Skin of body (tissue), 2 donors: ENCODE results near the gene APOL1. TPM values are rescaled to one million over a fixed set of nuclear protein-coding genes. Genes with fewer than 3 reads are reported as not detected.
"Not testable (repeated sequence)": the region's sequence is repeated elsewhere in the genome, so short reads cannot be mapped to it uniquely, and the experiment has no call there.

ENCODE experiments used
- DNase-seq: peaks from one replicate; lab custom pipeline; 2025; lab: John Stamatoyannopoulos, UW
- total RNA-seq: library from RNA; depleted of rRNA; stranded (reverse); fragments of >200 nt; gene quantifications from one replicate; pipeline ENCODE4 v1.2.3, GENCODE V29; 2014

The APOL1 gene
- total RNA-seq, result 1.9 TPM

- no peak for DNase-seq
These were observed at the start of gene APOL1 for GRCh38 chr22:36252754-36253522. TSS of gene APOL1 (plus strand) at chr22:36253133. CDS start at chr22:36254956, 1,823 bp downstream.

GRCh38 chr22:36203441-36203840, 49.5 kb upstream of the APOL1 start:
- not testable (repeated sequence) for DNase-seq

GRCh38 chr22:36204001-36204631, 48.8 kb upstream of the APOL1 start:
- DNase-seq, result no peak

- DNase-seq, result no peak
These were observed 48.3 kb upstream of the APOL1 start for GRCh38 chr22:36204632-36205015.

DNA sequence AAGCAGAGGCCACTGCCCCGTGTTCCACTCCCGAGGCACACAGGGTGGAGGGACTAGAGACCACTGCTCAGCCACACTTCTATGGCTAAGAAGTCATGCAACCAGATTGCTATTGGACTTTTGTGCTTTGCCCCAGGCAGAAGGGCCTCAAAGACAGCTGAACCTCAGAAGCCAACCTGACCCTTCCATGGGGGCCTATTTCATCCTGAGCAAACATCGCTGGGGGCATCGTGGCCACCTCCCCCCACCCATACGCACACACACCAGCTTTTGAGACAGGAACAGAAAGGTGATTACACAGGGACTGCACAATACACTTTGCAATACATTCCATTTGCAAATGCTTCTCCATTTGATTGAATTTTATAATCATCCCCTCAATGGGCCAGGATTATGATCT, 47.4 kb upstream of the APOL1 start:
- DNase-seq, result not testable (repeated sequence)

DNA sequence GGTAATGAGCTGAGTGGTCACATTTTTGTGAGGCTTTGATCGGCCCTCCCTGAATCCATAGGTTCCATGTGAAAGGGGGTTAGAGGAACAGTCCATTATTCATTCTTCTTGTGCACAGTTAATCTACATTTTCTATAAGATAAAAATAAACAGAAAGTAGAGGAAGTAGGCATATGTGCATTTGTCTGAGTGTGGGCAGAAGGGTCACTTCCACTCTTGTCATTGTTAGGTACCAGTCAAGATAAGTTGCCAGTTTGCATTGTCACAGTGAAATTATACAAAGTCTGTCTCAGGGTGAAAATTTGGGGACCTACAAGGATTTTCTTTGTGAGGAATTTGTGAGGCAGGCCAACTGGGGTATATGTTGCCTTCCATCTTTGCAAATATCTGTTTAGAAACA, 46.7 kb upstream of the APOL1 start:
- DNase-seq, result no peak

DNA sequence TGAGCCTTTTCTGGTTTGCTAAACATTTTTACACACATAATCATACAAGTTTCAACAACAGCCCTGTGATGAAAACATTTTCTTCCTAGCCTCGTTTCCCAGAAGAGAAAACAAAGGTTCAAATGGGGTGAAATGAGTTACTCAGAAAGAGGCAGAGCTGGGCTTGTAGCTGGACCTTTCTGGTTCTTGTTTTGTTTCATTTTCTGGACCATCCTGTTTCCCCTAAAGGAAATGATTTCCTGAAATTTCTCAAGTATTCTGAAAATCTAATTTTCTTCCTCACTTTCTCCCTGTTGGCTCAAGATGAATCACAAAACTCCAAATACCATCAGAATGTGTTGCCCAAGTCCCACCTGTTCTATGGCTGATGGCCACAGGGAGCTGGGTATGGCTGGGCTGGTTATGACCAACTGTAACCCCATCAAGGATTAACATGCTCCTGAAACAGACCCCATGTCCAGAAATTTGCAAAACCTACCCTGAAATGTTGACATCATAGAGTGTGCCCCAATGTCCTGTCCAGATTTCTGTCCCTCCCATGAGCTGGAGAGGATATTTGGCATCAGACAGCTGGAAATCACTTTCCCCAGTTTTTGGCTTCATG, 44.7 kb upstream of the APOL1 start:
- no peak for DNase-seq

DNA sequence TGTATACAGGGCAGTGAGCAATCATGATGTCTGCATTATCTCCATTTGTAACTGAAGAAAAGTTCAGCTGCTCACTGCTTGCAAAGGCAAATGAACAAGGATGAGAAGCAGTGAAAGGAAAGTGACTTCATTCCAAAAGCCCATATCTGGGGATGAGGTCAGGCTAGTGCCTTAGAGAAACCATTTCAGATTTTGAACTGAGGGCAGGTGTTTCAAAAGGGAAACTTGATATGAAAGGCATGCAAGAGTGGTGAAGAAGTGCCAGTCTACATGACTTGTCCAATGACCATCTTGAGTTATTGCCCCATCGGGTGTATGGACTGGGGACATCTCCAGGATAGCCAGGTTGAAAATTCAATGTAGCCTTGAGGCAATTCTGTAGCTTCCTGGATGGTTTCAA, 44.0 kb upstream of the APOL1 start:
- no peak for DNase-seq

DNA sequence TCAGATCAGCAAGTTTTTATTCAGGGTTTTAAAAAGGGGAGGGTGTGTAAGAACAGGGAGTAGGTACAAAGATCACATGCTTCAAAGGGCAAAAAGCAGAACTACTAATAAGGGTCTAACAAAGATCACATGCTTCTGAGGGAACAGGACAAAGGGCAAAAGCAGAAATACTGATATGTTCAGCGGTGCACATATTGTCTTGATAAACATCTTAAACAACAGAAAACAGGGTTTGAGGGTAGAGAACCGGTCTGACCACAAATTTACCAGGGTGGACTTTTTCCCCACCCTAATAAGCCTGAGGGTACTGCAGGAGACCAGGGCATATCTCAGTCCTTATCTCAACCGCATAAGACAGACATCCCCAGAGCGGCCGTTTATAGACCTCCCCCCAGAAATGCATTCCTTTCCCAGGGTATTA, 43.4 kb upstream of the APOL1 start:
- not testable (repeated sequence) for DNase-seq

DNA sequence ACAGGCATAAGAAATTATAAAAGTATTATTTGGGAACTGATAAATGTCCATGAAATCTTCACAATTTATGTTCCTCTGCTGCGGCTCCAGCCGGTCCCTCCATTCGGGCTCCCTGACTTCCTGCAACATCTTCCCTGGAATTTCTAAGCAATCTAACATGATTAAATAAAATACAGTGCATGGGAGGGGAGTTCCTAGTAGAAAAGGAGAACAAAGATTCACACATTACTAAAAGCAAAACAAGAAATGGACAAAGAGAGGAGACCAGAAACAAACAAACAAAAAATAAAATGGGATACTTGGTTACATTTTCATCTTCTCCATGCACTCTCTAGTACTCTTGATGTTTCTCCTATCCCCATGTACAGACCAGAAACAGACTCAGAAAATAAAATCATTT, 42.7 kb upstream of the APOL1 start:
- DNase-seq, result no peak

DNA sequence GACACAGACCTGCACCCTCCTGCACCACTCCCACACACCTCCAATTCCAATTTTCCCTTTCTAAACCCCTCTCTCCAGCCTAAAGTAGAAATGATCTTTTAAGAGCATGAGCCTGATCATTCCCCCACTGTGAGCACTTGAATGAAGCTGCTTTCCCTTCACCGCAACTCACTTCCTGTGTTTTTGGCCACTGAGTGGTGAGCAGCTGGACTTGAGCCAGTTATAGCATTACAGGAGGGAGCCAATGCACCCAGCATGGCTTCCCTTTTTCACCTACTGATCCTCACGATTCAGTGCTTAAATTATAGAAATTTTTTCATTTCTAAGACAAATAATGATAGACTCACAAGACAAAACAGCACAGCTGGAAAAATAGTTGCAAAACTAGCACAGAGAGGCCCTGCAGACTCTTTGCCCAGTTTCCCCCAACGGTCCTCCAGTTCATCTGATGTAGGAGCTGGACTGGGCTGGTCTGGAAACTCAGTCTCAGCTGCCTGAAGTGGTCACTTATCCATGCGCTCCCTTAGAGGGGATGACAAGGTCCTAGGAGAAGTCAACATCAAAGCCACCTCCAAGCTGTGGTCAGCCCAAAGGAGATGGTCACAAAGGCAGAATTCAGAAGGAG, 41.6 kb upstream of the APOL1 start:
- no peak for DNase-seq

DNA sequence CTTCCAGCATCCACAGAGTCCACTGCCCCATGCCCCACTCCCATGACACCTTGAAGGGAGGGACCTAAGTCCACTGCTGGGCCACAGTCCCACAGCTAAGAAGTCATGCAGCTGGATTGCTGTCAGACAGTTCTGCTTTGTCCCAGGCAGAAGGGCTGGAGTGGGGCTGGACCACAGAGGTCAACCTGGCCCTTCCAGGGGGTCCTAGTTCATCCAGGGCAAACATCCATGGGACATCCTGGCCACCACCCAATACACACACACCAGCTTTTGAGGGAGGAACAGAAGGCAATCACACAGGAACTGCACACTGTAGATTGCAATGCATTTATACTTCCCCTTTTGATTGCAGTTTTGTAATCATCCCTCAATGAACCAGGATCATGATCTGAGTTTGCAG, 40.0 kb upstream of the APOL1 start:
- DNase-seq, result no peak

DNA sequence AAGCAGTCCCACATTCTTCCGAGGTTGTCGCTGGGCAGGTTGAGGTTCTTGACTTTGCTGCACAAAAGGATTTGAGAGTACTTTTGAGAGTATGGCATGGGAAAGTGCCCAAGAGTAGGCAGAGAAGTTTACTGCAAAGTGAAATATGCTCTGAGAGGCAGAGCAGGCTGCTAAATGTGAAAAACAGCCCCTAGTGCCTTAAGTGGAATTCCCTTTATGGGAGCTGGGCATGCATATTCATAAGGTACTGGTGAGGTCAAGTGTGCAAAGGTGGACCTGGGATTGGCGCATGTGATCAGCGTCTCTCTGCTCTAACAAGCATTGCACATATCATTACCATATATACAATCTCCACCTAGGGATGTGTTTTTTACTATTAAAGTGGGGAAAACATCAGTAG, 39.3 kb upstream of the APOL1 start:
- no peak for DNase-seq

- no peak for DNase-seq
These were observed 37.0 kb upstream of the APOL1 start for GRCh38 chr22:36215981-36216380.

DNA sequence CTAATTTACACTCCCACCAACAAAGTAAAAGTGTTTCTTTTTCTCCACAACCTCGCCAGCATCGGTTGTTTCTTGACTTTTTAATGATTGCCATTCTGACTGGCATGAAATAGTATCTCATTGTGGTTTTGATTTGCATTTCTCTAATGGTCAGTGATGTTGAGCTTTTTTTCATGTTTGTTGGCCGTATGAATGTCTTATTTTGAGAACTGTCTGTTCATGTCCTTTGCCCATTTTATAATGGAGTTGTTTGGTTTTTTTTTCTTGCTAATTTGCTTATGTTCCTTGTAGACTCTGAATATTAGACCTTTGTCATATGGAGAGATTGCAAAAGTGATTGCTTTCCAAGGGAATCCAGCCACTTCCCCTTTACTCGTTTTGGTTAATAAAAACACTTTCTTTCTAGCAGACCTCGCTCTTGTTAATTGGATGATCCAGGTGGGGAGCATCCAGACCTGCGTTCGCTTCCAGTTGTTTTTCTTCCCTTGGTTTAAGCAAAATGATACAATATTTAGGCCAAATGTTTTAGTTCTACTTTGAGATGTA, 34.2 kb upstream of the APOL1 start:
- no peak for DNase-seq

GRCh38 chr22:36220451-36220921, 32.4 kb upstream of the APOL1 start:
- DNase-seq, result no peak

DNA sequence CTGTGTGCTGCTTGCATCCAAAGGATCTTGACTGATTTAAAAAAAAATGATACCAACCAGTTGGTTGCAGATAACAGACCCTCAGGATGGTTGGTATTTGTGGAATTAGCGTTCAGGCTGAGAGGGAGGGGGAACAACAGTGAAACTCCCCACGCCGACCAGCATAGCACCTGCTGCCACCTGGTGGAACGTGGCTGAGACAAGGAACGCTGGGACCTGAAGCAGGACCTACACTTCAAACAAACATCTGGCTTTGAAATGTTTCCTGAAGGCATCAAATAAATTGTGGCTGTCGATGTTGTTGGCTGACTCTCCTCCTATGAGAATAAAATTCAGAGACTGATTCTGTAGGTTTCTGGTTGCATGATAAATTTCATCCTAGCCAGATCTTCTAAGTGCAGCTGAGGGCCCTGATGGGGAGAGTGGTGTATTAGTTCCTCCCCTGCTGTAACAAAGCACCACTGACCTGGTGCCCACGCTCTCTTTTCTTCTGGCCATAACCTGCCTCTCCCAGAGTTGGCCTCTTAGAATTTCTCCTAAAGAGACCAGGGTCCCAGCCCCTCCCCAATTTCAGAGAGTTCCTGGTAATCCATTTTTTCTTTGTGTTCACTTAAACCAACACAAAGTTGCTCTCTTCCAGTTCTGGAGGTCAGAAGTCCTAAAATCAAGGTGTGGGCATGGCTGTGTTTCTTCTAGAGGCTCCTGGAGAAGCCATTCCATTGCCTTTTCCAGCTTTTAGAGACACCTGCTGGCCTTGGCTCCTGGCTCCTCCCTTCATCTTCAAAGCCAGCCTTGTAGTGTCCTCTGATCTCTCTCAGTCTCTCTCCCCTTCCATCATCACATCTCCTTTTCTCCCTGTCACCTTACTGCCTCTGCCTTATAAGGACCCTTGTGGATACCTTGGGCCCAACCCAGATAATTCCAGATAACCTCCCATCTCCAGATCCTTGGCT, 30.9 kb upstream of the APOL1 start:
- DNase-seq, result peak; percentile 14

GRCh38 chr22:36222887-36223450, 30.0 kb upstream of the APOL1 start:
- no peak for DNase-seq

- no peak for DNase-seq
These were observed 29.4 kb upstream of the APOL1 start for GRCh38 chr22:36223504-36223903.

DNA sequence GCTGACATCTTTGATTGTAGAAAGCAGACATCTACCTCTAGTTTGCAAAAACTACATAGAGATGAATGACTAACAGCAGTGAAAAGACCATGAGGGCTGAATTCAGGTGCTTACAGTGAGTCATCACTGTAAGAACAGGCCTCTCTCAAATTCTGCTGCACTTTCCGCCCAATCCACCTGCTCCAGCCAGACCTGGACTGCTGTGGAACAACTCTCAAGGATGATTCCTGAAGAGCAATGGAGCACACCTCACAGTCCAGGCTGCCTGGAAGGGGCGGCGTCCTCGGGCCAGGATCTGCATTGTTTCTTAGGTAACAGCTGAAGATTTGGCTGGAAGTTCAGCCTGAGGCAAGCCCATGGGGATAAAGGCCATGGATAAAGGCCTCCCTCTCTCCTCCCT, 28.7 kb upstream of the APOL1 start:
- DNase-seq, result no peak
